ENCODE results near the gene ARHGAP26.

Gene ARHGAP26

GRCh38 chr5:142844866-142845265, 74.7 kb downstream of the ARHGAP26 start:
- DNase-seq (ENCODE audit: insufficient read length, low spot score) (no peak), FAIRE-seq (no peak)

GRCh38 chr5:142845402-142845921, 75.3 kb downstream of the ARHGAP26 start:
- FAIRE-seq, result no peak

GRCh38 chr5:142845954-142846398, 75.8 kb downstream of the ARHGAP26 start:
- no peak for FAIRE-seq
- DNase-seq (ENCODE audit: insufficient read length, low spot score), result no peak

More at GRCh38 chr5:142845402-142845921, 75.3 kb downstream of the ARHGAP26 start:
- DNase-seq (ENCODE audit: insufficient read length, low spot score), result no peak

GRCh38 chr5:142846406-142846805, 76.2 kb downstream of the ARHGAP26 start:
- FAIRE-seq (no peak), DNase-seq (ENCODE audit: insufficient read length, low spot score) (no peak)

- FAIRE-seq (no peak), DNase-seq (ENCODE audit: insufficient read length, low spot score) (no peak)
These were observed 78.0 kb downstream of the ARHGAP26 start for GRCh38 chr5:142847898-142848790.

- FAIRE-seq, result no peak
- DNase-seq (ENCODE audit: insufficient read length, low spot score), result no peak
These were observed 79.3 kb downstream of the ARHGAP26 start for GRCh38 chr5:142849466-142849865.

GRCh38 chr5:142849880-142850279, 79.7 kb downstream of the ARHGAP26 start:
- FAIRE-seq (no peak), DNase-seq (ENCODE audit: insufficient read length, low spot score) (no peak)

- FAIRE-seq (no peak), DNase-seq (ENCODE audit: insufficient read length, low spot score) (no peak)
These were observed 81.6 kb downstream of the ARHGAP26 start for GRCh38 chr5:142851731-142852130.

GRCh38 chr5:142852416-142853198, 82.4 kb downstream of the ARHGAP26 start:
- DNase-seq (ENCODE audit: insufficient read length, low spot score) (no peak), FAIRE-seq (no peak)

GRCh38 chr5:142853682-142854081, 83.5 kb downstream of the ARHGAP26 start:
- no peak for DNase-seq (ENCODE audit: insufficient read length, low spot score)
- FAIRE-seq, result no peak

GRCh38 chr5:142856269-142856782, 86.1 kb downstream of the ARHGAP26 start:
- no peak for FAIRE-seq
- DNase-seq (ENCODE audit: insufficient read length, low spot score), result no peak

- FAIRE-seq (no peak), DNase-seq (ENCODE audit: insufficient read length, low spot score) (no peak)
These were observed 87.2 kb downstream of the ARHGAP26 start for GRCh38 chr5:142857405-142857804.

GRCh38 chr5:142859037-142859436, 88.9 kb downstream of the ARHGAP26 start:
- FAIRE-seq, result no peak
- DNase-seq (ENCODE audit: insufficient read length, low spot score), result no peak

- DNase-seq (ENCODE audit: insufficient read length, low spot score), result no peak
These were observed 90.1 kb downstream of the ARHGAP26 start for GRCh38 chr5:142860270-142860669.

GRCh38 chr5:142861011-142861410, 90.8 kb downstream of the ARHGAP26 start:
- no peak for FAIRE-seq
- DNase-seq (ENCODE audit: insufficient read length, low spot score), result no peak

More at GRCh38 chr5:142860270-142860669, 90.1 kb downstream of the ARHGAP26 start:
- FAIRE-seq, result no peak

- FAIRE-seq, result no peak
These were observed 92.4 kb downstream of the ARHGAP26 start for GRCh38 chr5:142862594-142862993.

GRCh38 chr5:142863856-142864255, 93.7 kb downstream of the ARHGAP26 start:
- FAIRE-seq (no peak), DNase-seq (ENCODE audit: insufficient read length, low spot score) (no peak)

More at GRCh38 chr5:142862594-142862993, 92.4 kb downstream of the ARHGAP26 start:
- DNase-seq (ENCODE audit: insufficient read length, low spot score), result no peak

GRCh38 chr5:142864290-142865260, 94.4 kb downstream of the ARHGAP26 start:
- no peak for DNase-seq (ENCODE audit: insufficient read length, low spot score)
- no peak for FAIRE-seq

GRCh38 chr5:142865631-142866030, 95.5 kb downstream of the ARHGAP26 start:
- no peak for FAIRE-seq
- DNase-seq (ENCODE audit: insufficient read length, low spot score), result no peak

All from HTR-8/SVneo (cell line).